HG03571 (cell line): Measurements from ENCODE around the gene COPS9.

Experiments
- ATAC-seq: cut with Tn5 transposase; IDR thresholded peaks from one replicate; pipeline ENCODE4 v1.9.1; 2021; ENCODE audit not compliant: unreplicated experiment

COPS9 gene

GRCh38 chr2:240166761-240167587 is 30.9 kb upstream of the COPS9 start:
- no peak for ATAC-seq

GRCh38 chr2:240166191-240166590 is 30.1 kb upstream of the COPS9 start:
- no peak for ATAC-seq

- ATAC-seq, result no peak
Measured at GRCh38 chr2:240165661-240166060, 29.6 kb upstream of the COPS9 start.

DNA sequence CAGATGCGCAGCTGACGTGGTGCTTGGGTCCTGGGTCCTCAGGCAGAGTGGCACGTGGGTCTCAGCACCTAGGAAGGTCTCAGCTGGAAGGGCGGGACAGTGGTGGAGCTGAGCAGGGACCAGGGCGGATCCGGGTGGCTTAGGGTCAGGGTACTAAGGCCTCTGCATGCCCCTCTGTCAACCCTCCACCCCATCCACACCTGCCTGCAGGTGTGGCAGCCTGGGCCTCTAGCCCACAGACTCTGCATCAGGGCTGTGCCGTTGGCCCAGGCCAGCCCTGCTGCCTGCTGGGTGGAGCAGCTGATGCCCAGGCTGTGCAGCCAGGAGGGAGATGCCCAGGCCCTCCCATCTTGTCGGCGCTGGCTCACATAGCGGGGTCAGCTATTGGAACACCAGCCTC is 28.9 kb upstream of the COPS9 start:
- no peak for ATAC-seq

- no peak for ATAC-seq
Measured at GRCh38 chr2:240164586-240164985, 28.5 kb upstream of the COPS9 start.

- ATAC-seq, result no peak
Measured at GRCh38 chr2:240163844-240164574, 27.9 kb upstream of the COPS9 start.

DNA sequence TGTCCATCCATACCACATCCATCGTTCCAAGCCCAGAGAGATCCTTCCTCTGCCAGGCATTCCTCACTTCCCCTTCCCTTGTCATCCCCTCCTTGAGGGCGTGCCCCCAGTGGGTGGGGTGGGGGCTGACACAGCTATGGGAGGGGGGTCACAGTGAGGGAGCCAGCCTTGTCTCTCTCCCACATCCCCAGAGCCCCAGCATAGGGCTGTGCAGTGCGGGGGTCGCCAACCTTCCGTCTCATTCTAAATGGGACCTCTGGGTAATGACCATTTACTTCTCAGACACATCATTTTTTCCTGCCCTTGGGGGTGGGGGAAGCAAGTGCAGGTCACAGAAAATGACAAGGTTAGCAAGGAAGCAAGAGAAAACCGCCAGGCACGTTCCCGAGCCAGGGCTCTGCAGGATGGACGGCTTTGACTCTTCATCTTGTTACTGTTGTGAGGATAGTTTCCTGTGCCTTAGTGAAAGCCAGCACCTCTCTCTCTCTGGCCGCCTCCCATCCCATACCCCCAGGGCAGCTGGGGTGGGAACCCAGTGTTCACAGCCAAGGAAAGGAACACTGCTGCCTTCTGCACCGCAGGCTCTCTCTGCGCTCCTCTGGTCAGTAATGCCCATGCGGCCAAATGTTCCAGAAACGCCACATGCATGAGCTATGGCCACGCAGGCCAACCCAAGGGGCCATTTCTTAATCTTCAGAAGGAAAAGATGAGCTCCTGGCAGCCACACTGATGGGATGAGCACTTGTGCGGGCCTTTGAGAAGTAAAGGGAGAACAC is 27.0 kb upstream of the COPS9 start:
- ATAC-seq, result no peak

GRCh38 chr2:240162531-240162930 is 26.4 kb upstream of the COPS9 start:
- no peak for ATAC-seq

GRCh38 chr2:240162032-240162431 is 25.9 kb upstream of the COPS9 start:
- no peak for ATAC-seq

- no peak for ATAC-seq
Measured at GRCh38 chr2:240161087-240161750, 25.1 kb upstream of the COPS9 start.

GRCh38 chr2:240160291-240161086 is 24.4 kb upstream of the COPS9 start:
- no peak for ATAC-seq

DNA sequence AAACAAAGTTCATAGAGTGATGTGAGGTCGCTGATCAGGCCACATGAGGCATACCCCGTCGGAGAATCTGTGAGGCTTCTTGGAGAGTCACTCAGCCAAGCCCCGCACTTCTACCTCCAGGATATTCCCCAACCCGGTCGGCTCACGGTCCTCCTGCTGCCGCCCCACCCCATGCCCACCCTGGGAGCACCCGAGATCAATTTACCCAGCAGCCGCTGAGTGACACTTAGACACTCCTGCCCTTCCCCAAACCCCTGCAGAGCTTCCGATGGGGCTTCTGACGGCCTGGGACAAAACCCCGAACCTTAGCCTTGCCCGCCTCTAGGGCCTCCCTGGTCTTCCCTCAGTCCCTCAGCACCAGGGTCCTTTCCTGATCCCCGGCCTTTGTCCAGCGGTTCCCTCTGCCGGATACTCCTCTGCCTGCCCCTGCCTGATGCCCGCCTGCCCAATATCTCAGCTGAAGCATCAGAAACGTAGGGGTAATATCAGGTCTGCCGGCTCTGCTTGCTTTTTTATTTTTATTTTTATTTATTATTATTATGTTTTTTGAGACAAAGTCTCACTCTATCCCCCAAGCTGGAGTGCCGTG is 23.2 kb upstream of the COPS9 start:
- ATAC-seq, result no peak

DNA sequence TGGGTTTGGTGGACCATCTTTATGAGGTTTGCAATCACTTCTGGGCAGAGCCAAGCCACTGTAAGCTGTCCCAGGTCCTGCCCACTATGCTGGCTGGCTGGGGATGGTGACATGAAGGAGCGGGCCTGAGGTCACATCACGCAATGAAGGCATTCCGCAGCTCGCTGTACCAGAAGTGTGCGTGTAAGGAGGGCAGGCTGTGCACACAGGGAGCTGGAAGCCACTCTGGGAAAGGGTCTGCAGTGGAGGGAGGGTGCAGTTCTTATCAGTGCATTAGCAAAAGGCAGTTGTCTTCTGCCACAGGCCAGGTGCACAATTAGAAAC is 21.0 kb upstream of the COPS9 start:
- no peak for ATAC-seq

GRCh38 chr2:240156435-240157146 is 20.5 kb upstream of the COPS9 start:
- ATAC-seq, result no peak

- ATAC-seq, result no peak
Measured at GRCh38 chr2:240155745-240156390, 19.8 kb upstream of the COPS9 start.

DNA sequence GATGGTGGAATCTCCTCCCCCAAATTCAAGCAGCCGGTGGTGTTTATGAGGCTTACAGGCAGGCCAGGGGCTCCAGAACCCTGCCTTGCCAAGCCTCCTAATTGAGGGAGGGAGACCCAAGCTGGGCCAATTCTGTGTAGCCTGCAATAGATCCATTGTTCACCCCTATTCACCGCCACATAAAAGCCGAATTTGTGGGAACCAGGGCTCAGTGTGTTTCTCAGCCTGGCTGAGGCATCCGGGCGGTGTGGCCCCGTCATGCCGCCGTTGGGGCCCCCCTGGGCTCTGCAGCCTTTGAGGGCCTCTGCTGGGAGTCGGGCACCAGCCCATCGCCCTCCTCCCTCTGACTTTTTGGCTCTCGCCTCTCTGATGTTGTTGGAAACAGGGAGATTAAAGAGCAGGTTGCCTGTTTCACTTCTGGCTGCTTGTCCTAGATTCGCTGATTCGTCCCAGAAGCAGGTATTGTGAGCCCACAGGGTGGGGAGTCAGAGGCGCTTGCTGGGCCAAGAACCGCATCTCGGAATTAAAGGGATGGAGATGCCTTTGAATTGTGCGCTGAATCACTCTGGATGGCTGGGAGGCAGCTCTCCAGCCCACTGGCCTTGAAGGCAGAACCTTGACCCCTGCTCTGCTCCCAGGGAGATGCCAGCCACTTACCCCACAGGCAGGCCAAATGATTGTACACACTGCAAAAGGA is 19.1 kb upstream of the COPS9 start:
- ATAC-seq, result no peak

- ATAC-seq, result no peak
Measured at GRCh38 chr2:240154606-240155005, 18.5 kb upstream of the COPS9 start.

GRCh38 chr2:240153418-240153817 is 17.3 kb upstream of the COPS9 start:
- no peak for ATAC-seq
